ENCODE measurements around the gene GSPT1. TPM values are rescaled to one million over a fixed set of nuclear protein-coding genes. Genes with fewer than 3 reads are reported as not detected.
"Not testable (repeated sequence)": the region's sequence is repeated elsewhere in the genome, so short reads cannot be mapped to it uniquely, and the experiment has no call there.

The GSPT1 gene
- 99.1 and 101 TPM in 2 replicates for total RNA-seq (ENCODE audit: low replicate concordance)
- long read RNA-seq, partial matches to known transcripts = 9 of 16 reads
- long read RNA-seq, other reads (novel, unspliced or antisense) = 7 of 16 reads

GRCh38 chr16:11915644-11916523 is at the start of gene GSPT1:
TSS of gene GSPT1 (minus strand) at chr16:11915956. CDS start at chr16:11915720, 236 bp downstream.
- TF ChIP-seq, protein P1, sequence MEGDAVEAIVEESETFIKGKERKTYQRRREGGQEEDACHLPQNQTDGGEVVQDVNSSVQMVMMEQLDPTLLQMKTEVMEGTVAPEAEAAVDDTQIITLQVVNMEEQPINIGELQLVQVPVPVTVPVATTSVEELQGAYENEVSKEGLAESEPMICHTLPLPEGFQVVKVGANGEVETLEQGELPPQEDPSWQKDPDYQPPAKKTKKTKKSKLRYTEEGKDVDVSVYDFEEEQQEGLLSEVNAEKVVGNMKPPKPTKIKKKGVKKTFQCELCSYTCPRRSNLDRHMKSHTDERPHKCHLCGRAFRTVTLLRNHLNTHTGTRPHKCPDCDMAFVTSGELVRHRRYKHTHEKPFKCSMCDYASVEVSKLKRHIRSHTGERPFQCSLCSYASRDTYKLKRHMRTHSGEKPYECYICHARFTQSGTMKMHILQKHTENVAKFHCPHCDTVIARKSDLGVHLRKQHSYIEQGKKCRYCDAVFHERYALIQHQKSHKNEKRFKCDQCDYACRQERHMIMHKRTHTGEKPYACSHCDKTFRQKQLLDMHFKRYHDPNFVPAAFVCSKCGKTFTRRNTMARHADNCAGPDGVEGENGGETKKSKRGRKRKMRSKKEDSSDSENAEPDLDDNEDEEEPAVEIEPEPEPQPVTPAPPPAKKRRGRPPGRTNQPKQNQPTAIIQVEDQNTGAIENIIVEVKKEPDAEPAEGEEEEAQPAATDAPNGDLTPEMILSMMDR (conservative IDR thresholded peaks at IDR 0.05) = peak; percentile 20
- H3K4me1 Mint-ChIP-seq (ENCODE audit: unreplicated experiment) = peaks cover 31% of the 10 kb centered on the region
- peak; percentile 100 for DNase-seq (ENCODE audit: extremely low spot score, unreplicated experiment)
- H3K27ac Mint-ChIP-seq = peak within 1 kb of the TSS; percentile 97
- peaks cover 3% of the 10 kb centered on the region for H3K27me3 Mint-ChIP-seq
- no peaks in the 10 kb centered on the region for H3K36me3 Mint-ChIP-seq
- no peaks in the 10 kb centered on the region for H3K9me3 Mint-ChIP-seq
- H3K4me3 Mint-ChIP-seq = peak within 1 kb of the TSS; percentile 99

DNA sequence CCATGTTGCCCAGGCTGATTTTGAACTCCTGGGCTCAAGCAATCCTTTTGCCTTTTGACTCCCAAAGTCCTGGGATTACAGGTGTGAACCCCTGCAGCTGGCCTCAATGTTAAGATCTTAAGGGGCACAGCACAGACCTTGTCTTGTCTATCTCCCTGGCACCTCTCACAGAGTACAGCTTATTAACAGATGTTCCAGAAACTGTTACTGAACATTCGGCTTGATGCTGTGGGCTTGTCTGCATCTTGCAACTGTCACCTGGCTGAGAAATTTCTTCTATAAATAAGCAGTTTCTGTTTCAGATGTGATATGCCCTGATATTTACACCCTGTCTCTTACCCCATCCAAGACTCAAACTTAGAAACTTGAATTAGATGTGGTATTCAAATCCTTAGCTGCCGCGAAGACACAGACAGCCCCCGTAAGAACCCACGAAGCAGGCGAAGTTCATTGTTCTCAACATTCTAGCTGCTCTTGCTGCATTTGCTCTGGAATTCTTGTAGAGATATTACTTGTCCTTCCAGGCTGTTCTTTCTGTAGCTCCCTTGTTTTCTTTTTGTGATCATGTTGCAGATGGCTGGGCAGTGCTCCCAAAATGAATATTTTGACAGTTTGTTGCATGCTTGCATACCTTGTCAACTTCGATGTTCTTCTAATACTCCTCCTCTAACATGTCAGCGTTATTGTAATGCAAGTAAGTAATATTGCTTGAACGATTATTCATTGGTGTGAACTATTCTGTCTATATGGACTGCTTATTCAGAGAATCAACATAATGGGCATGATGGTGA is 49.2 kb upstream of the GSPT1 start, which contains the start of gene TNFRSF17:
TNFRSF17 (plus strand) TSS at position 450 of the 791 bp plus-strand sequence; CDS start at position 565, 115 bp downstream.
- Mint-ChIP-seq H3K9me3 (no peaks in the 10 kb centered on the region), H3K27ac (peak within 1 kb of the TSS; percentile 9), H3K27me3 (no peaks in the 10 kb centered on the region), H3K4me1 (ENCODE audit: unreplicated experiment) (no peaks in the 10 kb centered on the region), H3K36me3 (no peaks in the 10 kb centered on the region), H3K4me3 (no peak within 1 kb of the TSS)
- TF ChIP-seq, protein P1 (conservative IDR thresholded peaks at IDR 0.05) = no peak
- DNase-seq (ENCODE audit: extremely low spot score, unreplicated experiment) = no peak

DNA sequence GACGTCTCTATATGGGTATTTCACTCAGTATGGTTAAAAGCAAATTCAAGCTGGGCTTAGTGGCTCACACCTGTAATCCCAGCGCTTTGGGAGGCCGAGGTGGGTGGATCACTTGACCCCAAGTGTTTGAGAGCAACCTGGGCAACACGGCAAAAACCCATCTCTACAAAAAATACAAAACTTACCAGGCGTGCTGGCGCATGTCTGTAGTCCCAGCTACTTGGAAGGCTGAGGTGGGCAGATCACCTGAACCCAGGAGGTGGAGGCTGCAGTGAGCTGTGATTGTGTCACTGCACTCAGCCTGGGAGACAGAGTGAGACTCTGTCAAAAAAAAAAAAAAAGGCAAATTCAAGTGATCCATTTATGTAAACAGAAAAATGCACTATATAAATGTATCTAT is 48.0 kb upstream of the GSPT1 start:
- H3K27ac Mint-ChIP-seq = no peak overlapping the region
- no peak overlapping the region for H3K4me3 Mint-ChIP-seq
- TF ChIP-seq, protein P1 (conservative IDR thresholded peaks at IDR 0.05) = no peak
- no peaks in the 10 kb centered on the region for H3K27me3 Mint-ChIP-seq
- H3K36me3 Mint-ChIP-seq = no peaks in the 10 kb centered on the region
- H3K9me3 Mint-ChIP-seq = no peaks in the 10 kb centered on the region
- no peak for DNase-seq (ENCODE audit: extremely low spot score, unreplicated experiment)
- no peaks in the 10 kb centered on the region for H3K4me1 Mint-ChIP-seq (ENCODE audit: unreplicated experiment)

- not testable (repeated sequence) for H3K9me3 Mint-ChIP-seq; H3K4me1 Mint-ChIP-seq (ENCODE audit: unreplicated experiment); H3K27me3 Mint-ChIP-seq; H3K27ac Mint-ChIP-seq; H3K36me3 Mint-ChIP-seq; DNase-seq (ENCODE audit: extremely low spot score, unreplicated experiment); H3K4me3 Mint-ChIP-seq
These were observed 47.2 kb upstream of the GSPT1 start for GRCh38 chr16:11962978-11963377.

GRCh38 chr16:11962457-11962856 is 46.7 kb upstream of the GSPT1 start:
- not testable (repeated sequence) for H3K27ac Mint-ChIP-seq; H3K9me3 Mint-ChIP-seq; DNase-seq (ENCODE audit: extremely low spot score, unreplicated experiment); H3K4me1 Mint-ChIP-seq (ENCODE audit: unreplicated experiment); H3K36me3 Mint-ChIP-seq; H3K4me3 Mint-ChIP-seq; H3K27me3 Mint-ChIP-seq

DNA sequence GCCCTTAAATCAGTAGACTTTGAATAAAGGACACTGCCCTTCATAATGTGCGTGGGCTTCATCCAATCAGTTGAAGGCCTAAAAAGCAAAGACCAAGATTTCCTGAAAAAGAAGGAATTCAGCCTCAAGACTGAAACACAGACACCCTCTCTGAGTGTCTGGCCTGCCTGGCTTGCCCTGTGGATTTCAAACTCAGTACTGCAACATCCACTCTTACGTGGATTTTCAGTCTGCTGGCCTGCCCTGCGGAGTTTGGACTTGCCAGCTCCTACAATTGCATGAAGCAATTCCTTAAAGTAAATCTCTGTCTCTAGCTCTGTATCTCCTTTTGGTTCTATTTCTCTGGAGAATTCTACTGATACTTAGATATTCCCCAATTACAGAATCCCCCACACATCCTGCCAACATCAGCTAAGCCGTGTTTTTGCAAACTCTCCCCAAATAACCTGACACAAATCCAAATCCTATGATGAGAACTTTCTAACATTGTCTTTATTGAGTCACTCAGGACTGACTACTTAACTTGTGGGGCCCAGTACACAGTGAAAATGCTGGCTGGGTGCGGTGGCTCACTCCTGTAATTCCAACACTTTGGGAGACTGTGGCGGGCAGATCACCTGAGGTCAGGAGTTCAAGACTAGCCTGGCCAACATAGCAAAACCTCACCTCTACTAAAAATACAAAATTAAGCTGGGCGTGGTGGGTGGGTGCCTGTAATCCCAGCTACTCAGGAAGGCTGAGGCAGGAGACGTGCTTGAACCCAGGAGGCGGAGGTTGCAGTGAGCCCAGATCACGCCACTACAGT is 42.0 kb upstream of the GSPT1 start:
- no peaks in the 10 kb centered on the region for H3K9me3 Mint-ChIP-seq
- H3K27ac Mint-ChIP-seq = peak overlapping the region; percentile 50
- DNase-seq (ENCODE audit: extremely low spot score, unreplicated experiment) = no peak
- H3K4me1 Mint-ChIP-seq (ENCODE audit: unreplicated experiment) = peaks cover 6% of the 10 kb centered on the region
- no peaks in the 10 kb centered on the region for H3K27me3 Mint-ChIP-seq
- H3K36me3 Mint-ChIP-seq = peaks cover 4% of the 10 kb centered on the region
- TF ChIP-seq, protein P1 (conservative IDR thresholded peaks at IDR 0.05) = no peak
- H3K4me3 Mint-ChIP-seq = no peak overlapping the region

Measured in type B pancreatic cell (in vitro differentiated cells).